Peyer's patch (tissue), 4 donors: Measurements from ENCODE around the gene CLEC2D. TPM values are rescaled to one million over a fixed set of nuclear protein-coding genes. Genes with fewer than 3 reads are reported as not detected.
"Not testable (repeated sequence)": the region's sequence is repeated elsewhere in the genome, so short reads cannot be mapped to it uniquely, and the experiment has no call there.

Source experiments
- DNase-seq, 3 donors: peaks; one replicate each; pipeline ENCODE4 v3.0.0-alpha.2; 2017 to 2019
- H3K27ac ChIP-seq, 4 donors: fragments of 200-600 bp; sonication (generic); one replicate each; pipeline ENCODE4 v1.5.1; 2016 to 2019
- H3K27me3 ChIP-seq, 2 donors: fragments of 200-600 bp; sonication (generic); one replicate each; pipeline ENCODE4 v1.5.1; 2019
- H3K36me3 ChIP-seq, 3 donors: fragments of 200-600 bp; sonication (generic); one replicate each; pipeline ENCODE4 v1.5.1; 2016 to 2019
- H3K4me1 ChIP-seq, 4 donors: fragments of 200-600 bp; sonication (generic); one replicate each; pipeline ENCODE4 v1.5.1; 2016 to 2019
- H3K4me3 ChIP-seq, 4 donors: fragments of 200-600 bp; sonication (generic); 1 replicate in 3 of 4; 2 replicates in 1 of 4; pipeline ENCODE4 v1.5.1; 2016 to 2019; ENCODE audit warnings: mild to moderate bottlenecking in 1 of 4
- H3K9me3 ChIP-seq, 4 donors: fragments of 200-600 bp; sonication (generic); one replicate each; pipeline ENCODE4 v1.5.1; 2016 to 2019; ENCODE audit warnings: mild to moderate bottlenecking in 1 of 4
- POLR2A ChIP-seq, 2 donors: fragments of 450-650 bp; IDR thresholded peaks; one replicate each; pipeline ENCODE4 v1.5.1; 2017; ENCODE audit warnings: antibody characterized with exemption in 2 of 2, mild to moderate bottlenecking in 2 of 2, moderate library complexity in 2 of 2
- total RNA-seq, 4 donors: library from RNA; depleted of rRNA; stranded (reverse); fragments of >200 nt; gene quantifications; one replicate each; pipeline ENCODE4 v1.1.0, GENCODE V29; 2016
- TF ChIP-seq, protein P1 (sequence below), 6 experiments: fragments of 450-650 bp in 4 of 6; fragments of 200-600 bp in 2 of 6; sonication (generic) in 1 of 6; IDR thresholded peaks; one replicate each; pipeline ENCODE4 v1.5.1; 2017 to 2019; ENCODE audit warnings: antibody characterized with exemption in 6 of 6, mild to moderate bottlenecking in 3 of 6, moderate library complexity in 1 of 6

Gene CLEC2D
- total RNA-seq, 4 donors from 2014 or later, result 6.4 to 140 (median 12.1) TPM

DNA sequence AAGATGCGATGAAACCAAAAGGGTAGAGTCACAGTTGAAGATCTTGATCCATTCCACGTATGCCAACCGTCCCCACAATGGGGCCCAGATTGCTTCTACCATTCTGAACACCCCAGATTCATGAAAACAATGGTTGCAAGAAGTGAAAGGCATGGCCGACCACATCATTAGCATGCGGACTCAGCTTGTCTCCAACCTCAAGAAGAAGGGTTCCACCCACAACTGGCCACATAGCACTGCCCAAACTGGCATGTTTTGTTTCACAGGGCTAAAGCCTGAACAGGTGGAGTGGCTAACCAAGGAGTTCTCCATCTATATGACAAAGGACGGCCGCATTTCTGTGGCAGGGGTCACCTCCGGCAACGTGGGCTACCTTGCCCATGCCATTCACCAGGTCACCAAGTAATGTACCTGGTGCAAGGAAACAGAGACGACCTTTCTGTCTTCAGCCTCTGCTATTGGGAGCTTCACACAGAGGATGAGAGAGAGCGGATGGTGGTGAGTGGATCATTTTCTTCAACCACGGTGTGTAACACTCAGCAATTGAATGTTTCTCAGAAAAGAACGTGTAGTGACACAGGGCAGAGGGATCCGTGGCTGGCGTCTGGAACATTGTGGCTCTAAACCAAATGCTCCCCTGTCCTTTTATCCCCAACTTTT, 26.8 kb upstream of the CLEC2D start:
- peaks cover 0 to 6% (median 0%) of the 10 kb centered on the region in 4 donors for H3K4me1 ChIP-seq
- peaks cover 0 to 5% (median 0%) of the 10 kb centered on the region in 4 donors for H3K9me3 ChIP-seq
- no peaks in the 10 kb centered on the region for H3K27me3 ChIP-seq
- TF ChIP-seq, protein P1, sequence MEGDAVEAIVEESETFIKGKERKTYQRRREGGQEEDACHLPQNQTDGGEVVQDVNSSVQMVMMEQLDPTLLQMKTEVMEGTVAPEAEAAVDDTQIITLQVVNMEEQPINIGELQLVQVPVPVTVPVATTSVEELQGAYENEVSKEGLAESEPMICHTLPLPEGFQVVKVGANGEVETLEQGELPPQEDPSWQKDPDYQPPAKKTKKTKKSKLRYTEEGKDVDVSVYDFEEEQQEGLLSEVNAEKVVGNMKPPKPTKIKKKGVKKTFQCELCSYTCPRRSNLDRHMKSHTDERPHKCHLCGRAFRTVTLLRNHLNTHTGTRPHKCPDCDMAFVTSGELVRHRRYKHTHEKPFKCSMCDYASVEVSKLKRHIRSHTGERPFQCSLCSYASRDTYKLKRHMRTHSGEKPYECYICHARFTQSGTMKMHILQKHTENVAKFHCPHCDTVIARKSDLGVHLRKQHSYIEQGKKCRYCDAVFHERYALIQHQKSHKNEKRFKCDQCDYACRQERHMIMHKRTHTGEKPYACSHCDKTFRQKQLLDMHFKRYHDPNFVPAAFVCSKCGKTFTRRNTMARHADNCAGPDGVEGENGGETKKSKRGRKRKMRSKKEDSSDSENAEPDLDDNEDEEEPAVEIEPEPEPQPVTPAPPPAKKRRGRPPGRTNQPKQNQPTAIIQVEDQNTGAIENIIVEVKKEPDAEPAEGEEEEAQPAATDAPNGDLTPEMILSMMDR (IDR thresholded peaks at IDR 0.05), result no peak
- TF ChIP-seq POLR2A (IDR thresholded peaks at IDR 0.05), result no peak
- H3K4me3 ChIP-seq, result peak overlapping the region in 2 of 4 donors; percentile 23 to 30
- DNase-seq, result peak in 2 of 3 donors; percentile 65 to 75
- H3K36me3 ChIP-seq, result no peaks in the 10 kb centered on the region
- peak overlapping the region in 2 of 4 donors; percentile 41 to 66 for H3K27ac ChIP-seq

DNA sequence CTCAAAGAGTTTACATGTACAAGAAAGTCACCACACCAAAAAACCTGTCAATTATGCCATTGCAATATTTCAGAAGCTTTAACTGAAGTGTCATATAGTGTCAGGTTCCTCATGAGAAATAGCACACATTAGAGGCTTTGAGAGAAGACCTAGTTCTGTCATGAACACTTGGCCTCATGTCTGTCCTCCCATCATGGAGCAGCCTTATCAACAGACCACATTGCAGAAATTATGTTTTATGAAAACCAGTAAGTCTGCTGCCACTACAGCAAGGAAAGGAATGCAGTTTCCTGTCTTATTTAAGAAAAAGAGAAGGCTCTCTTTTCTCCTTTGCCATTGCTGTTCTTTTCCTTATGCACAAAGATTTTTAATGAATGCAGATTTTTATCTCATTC, 26.2 kb upstream of the CLEC2D start:
- peak overlapping the region in 2 of 4 donors; percentile 41 to 66 for H3K27ac ChIP-seq
- peaks cover 0 to 6% (median 0%) of the 10 kb centered on the region in 4 donors for H3K4me1 ChIP-seq
- H3K4me3 ChIP-seq, result peak overlapping the region in 2 of 4 donors; percentile 23 to 30
- DNase-seq, result no peak
- H3K27me3 ChIP-seq, result no peaks in the 10 kb centered on the region
- no peaks in the 10 kb centered on the region for H3K36me3 ChIP-seq
- TF ChIP-seq, protein P1 (IDR thresholded peaks at IDR 0.05), result no peak
- no peak for TF ChIP-seq POLR2A (IDR thresholded peaks at IDR 0.05)
- peaks cover 0 to 5% (median 0%) of the 10 kb centered on the region in 4 donors for H3K9me3 ChIP-seq

DNA sequence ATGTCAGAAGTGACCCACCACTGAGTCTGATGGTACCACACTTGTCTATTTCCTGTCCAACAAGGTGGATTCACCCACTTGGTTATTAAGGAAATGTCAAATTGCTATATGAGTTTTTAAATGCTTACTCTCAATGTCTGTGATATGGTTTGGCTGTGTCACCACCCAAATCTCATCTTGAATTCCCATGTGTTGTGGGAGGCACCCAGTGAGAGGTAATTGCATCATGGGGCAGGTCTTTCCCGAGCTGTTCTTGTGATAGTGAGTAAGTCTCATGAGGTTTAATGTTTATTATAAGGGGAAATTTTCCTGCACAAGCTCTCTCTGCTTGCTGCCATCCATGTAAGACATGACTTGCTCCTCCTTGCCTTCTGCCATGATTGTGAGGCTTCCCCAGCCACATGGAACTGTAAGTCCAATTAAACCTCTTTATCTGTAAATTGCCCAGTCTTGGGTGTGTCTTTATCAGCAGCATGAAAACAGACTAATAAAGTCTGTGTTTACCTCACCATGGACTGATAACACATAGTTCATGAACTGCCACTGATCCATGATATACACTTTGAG, 24.4 kb upstream of the CLEC2D start:
- not testable (repeated sequence) for H3K9me3 ChIP-seq, H3K36me3 ChIP-seq, H3K4me3 ChIP-seq, H3K4me1 ChIP-seq, DNase-seq, H3K27me3 ChIP-seq
- H3K27ac ChIP-seq, result peak overlapping the region in 1 of 4 donors; percentile 27

DNA sequence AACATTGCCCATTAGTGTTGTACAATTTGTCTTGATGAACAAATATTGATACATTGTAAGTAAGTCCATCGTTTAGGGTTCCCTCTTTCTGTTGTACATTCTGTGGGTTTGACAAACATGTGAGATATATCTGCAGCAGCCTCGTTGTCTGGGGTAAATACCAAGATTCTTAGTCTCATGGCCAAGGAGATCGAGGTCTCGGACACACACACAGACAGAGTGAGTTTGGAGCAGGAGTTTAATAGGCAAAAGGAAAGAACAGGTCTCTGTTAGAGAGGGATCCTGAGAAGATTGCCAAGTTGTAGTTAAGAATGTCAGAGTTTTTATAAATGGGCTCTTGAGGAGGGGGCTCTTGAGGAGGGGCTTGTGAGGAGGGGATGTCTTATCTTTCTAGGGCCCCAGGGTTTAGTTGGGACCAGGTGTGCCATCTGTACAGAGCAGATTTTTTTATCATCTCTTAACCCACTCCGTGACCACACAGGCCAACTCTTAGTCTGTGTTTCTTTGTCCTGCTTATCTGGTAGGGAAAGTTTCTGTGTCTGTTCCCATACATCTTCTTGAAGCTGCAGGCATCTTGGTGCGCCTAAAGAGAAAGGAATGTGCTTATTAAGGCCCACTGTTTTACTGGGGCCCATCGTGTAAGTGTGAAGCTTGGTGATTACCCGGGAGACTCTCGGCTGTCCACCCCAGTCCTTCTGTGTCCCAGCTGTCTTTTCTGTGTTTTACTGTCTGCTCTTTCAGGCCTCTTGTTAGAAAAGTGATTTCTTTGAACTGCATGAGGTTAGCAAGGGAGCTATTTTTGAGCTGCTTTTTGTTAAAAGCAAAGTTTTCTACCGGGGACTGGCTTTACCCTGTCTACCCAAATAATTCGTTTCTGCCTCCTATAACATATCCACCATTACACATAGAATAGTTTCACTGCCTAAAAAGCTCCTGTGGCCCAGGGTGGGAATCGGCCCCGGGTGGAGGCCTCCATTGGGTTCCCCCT, 22.4 kb upstream of the CLEC2D start:
- no peak for DNase-seq
- H3K27ac ChIP-seq, result peak overlapping the region; percentile 72 to 91 (median 86)
- no peaks in the 10 kb centered on the region for H3K36me3 ChIP-seq
- peaks cover 0 to 5% (median 0%) of the 10 kb centered on the region in 4 donors for H3K9me3 ChIP-seq
- TF ChIP-seq, protein P1 (IDR thresholded peaks at IDR 0.05), result no peak
- no peak for TF ChIP-seq POLR2A (IDR thresholded peaks at IDR 0.05)
- H3K27me3 ChIP-seq, result no peaks in the 10 kb centered on the region
- H3K4me3 ChIP-seq, result peak overlapping the region; percentile 51 to 65 (median 59)
- H3K4me1 ChIP-seq, result peaks cover 0 to 6% (median 3%) of the 10 kb centered on the region in 4 donors

DNA sequence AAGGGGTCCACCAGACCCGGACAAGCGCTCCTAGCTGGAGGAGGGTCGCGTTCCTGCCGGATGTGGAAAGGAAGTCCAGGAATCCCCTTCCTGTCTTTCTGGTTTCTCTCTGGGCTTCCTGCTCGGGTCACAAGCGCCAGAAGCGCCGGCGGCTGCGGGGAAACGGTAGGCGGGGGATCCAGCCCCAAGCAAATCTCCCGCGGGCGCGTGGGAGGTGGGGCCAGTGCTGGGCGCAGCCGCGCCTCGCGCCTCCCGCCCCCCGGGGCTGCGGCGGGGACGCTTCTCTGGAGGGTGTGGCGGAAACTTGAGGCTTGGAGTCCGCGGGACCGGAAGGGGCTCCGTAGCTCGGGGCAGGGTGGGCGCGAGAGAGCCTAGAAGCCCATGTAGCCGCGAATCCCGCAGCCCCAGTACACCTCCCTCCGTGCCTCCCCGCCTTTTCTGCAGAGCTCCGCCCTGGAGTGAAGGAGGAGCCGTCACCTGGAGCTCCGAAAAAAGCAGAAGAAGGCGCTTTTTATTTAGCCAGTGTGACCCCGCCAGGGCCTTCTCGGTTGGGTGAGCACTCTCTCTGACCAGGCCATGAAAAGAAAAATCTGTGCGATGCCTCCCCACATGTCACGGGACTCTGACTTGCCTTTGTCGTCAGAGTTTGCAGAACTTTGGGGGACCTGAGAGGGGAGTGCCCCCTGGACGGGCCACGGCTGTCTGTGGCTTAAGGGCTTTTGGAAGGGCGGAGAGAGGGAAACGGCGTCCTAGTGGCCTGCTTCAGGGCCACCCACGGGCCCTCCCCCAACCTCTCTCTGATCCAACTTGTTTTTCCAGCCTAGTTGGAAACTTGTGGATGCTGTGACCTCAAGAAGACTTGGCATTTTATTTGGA, 21.4 kb upstream of the CLEC2D start:
- H3K4me1 ChIP-seq, result peaks cover 0 to 6% (median 3%) of the 10 kb centered on the region in 4 donors
- H3K27me3 ChIP-seq, result no peaks in the 10 kb centered on the region
- TF ChIP-seq POLR2A (IDR thresholded peaks at IDR 0.05), result peak in 1 of 2 donors; percentile 53
- TF ChIP-seq, protein P1 (IDR thresholded peaks at IDR 0.05), result no peak
- H3K27ac ChIP-seq, result peak overlapping the region; percentile 72 to 91 (median 86)
- peak overlapping the region; percentile 51 to 65 (median 59) for H3K4me3 ChIP-seq
- H3K36me3 ChIP-seq, result no peaks in the 10 kb centered on the region
- H3K9me3 ChIP-seq, result peaks cover 0 to 5% (median 0%) of the 10 kb centered on the region in 4 donors
- DNase-seq, result peak; percentile 88 to 96 (median 94)
